PC-9 (cell line): ENCODE measurements around the gene GKN1.

Source experiments
- EZH2 ChIP-seq: fragments of 200-600 bp; sonication (generic); IDR thresholded peaks from 2 replicates; pipeline ENCODE4 v1.8.0; 2017; ENCODE audit warnings: antibody characterized with exemption, low read depth
- TF ChIP-seq, protein P1 (sequence below): fragments of 200-600 bp; sonication (generic); conservative IDR thresholded peaks from 2 replicates; pipeline ENCODE4 v1.6.1; 2017; ENCODE audit warnings: mixed run types, antibody characterized with exemption, mild to moderate bottlenecking, moderate library complexity

DNA sequence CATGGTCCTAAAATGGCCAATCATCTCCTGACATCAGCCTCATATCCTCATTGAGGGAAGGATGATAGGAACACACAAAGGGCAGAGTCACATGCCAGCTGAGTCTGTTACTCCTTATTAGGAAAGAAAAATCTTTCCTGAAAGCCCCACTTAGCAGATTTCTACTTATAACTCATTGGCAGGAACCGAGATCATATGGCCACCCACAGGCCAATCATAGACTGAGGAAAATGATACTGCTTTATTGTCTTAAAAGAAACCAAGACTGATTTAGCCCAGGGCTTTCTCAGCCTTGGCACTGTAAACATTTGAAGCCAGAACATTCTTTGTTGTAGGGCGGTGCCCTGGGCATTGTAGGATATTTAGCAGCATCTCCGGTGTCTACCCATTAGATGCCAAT is 40.4 kb upstream of the GKN1 start:
- TF ChIP-seq, protein P1, sequence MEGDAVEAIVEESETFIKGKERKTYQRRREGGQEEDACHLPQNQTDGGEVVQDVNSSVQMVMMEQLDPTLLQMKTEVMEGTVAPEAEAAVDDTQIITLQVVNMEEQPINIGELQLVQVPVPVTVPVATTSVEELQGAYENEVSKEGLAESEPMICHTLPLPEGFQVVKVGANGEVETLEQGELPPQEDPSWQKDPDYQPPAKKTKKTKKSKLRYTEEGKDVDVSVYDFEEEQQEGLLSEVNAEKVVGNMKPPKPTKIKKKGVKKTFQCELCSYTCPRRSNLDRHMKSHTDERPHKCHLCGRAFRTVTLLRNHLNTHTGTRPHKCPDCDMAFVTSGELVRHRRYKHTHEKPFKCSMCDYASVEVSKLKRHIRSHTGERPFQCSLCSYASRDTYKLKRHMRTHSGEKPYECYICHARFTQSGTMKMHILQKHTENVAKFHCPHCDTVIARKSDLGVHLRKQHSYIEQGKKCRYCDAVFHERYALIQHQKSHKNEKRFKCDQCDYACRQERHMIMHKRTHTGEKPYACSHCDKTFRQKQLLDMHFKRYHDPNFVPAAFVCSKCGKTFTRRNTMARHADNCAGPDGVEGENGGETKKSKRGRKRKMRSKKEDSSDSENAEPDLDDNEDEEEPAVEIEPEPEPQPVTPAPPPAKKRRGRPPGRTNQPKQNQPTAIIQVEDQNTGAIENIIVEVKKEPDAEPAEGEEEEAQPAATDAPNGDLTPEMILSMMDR: no peak
- no peak for TF ChIP-seq EZH2
